NCI-H82 treated with DMSO at 0.1 percent for 48 hours (cell line): ENCODE results near the gene MMEL1.

ENCODE experiments used
- DNase-seq: peaks from one replicate; lab custom pipeline; 2025; ENCODE audit not compliant: unreplicated experiment; lab: John Stamatoyannopoulos, UW

Gene MMEL1

GRCh38 chr1:2606881-2607621, 25.8 kb downstream of the MMEL1 start:
- DNase-seq, result no peak

DNA sequence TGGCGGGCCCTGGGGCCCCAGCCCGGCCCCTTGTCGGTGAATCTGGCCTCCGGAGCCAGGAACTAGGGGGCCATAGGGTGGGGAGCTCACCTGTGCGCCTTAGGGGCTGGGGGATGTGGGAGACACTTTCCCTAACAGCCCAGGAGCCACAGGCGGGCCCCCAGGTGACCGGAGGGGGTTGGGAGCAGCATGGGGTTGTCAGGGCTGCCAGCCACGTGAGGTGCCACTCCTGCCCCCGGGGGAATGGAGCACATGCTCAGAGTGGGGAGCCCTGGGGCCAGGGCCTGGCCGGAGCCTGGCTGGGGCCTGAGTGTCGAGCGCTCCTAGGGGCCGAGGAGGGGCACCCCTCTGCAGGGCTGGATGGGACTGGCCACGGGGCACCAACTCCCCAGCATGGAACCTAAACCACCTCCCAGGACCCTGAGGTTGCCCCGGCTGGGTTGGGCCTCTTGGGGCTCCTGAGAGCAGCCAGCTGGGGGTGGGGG, 26.4 kb downstream of the MMEL1 start:
- no peak for DNase-seq

- DNase-seq, result no peak
Measured at GRCh38 chr1:2605509-2606395, 27.1 kb downstream of the MMEL1 start.

GRCh38 chr1:2604844-2605508, 27.8 kb downstream of the MMEL1 start:
- no peak for DNase-seq

DNA sequence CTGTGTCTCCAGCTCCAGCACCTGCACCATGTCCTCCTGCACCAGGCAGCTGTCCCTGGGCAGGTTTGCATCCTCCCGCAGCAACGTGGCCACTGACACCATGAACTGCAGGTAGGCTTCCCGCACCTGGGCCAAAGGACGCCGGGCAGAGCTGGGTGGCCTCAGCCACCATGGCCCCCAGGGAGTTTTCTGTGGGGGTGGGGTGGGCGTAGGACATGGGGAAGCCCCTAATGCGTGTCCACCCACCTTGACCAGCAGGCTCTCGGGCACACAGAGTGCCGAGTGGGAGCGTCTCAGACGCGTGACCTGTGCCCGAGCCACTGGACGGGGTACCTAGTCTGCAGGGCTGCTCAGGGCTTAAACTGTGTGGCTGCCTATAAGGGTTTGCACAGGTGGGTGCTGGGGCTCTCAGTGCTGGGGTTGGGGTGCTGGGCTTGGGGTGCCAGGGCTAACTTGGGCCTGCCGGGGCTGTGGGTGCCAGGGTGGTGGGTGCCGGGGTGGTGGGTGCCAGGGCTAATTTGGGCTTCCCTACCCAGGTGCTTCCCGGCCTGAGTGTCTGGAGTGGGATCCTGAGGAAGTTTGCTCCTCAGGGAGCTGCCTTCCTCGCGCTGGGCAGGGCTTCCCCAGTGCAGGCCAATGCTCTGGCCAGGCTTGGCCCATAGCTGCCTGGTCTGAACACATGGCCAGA, 28.5 kb downstream of the MMEL1 start:
- DNase-seq, result no peak

DNA sequence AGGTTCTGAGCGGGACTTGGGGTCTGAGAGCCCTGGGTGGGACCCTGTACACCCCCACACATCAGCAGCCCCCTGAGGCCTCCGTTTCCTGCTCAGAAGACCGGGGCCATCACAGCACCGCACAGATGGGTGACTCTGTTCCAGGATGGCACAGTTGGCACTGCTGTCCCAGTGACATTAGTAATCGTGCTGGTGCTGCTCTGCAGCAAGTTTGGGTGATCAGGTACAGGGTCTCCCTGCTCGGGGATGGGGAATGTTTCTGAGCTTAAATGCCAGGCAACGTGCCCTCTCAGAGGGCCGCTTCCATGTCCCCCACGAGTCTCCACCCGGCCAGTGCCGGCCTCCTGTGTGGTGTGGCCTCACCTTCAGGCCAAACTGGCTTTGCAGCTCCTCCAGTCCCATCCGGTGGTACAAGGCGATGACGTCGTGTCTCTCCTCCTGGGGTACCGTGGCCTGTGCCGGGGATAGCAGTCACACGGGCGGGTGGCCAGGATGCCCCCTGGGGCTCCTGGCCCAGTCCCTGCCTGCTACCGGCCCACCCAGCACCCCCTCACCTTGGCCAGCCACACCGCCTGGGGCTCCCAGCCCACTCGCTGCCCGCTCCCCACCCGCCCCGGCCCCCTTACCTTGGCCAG, 29.2 kb downstream of the MMEL1 start:
- no peak for DNase-seq

DNA sequence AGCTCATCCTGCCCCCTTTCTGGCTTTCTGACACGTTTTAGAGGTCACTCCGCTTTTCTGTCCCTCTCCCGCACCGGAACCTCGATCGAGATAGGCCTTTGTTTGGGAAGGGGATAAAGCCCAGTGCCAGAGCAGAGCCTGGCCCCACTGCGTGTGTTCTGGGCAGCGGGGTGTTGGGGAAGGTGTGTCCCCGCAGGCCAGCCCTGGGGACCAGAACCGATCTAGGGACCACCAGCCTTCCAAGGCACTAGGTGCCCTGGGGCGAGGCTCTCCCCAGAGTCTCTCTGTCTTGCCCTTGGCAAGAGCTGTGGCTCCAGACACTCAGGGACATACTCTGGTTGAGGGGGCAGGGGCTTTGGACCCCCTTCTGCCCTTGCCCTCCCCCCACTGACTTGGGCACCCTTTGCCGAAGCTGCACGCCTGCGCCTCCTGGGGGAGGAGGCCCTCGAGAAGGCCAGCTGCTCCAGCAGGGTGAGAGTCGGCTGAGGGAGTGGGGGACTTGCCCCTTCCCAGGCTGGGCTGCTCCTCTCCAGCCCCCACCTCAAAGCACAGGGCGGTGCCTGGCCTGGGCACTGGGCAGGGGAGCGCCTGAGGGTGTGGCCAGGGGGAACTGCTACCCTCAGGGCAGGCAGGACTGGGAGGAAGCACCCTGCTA, 29.8 kb downstream of the MMEL1 start:
- DNase-seq, result no peak

GRCh38 chr1:2602311-2602835, 30.4 kb downstream of the MMEL1 start:
- no peak for DNase-seq

- DNase-seq, result no peak
Measured at GRCh38 chr1:2601721-2602303, 31.0 kb downstream of the MMEL1 start.

DNA sequence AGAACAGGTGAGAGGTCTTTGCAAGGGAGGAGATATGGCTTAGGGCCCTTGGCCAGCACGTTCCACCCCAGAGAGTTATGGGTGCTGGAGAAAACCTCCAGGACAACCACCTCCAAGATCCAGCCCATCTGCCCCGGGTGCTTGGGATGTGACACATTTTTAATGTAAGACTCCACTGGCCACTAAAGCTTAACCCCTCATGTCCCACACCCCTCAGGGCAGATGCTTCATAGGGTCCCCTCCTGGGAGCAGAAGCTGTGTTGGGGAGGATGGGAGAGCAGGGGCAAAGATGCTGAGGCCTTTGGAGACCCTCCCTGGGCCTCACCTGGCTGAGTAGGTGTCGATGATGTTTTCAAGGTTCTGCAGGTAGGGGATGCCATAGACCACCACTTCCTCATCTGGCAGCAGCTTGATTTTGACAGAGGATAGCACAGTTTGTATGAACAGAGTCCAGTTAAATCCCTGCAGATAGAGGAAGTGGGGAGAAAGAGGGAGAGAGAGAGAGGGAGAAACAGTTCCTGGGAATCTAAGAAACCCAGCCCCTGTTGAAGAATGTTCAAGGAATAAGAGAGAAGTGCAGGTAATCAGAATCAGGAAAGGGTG, 34.4 kb downstream of the MMEL1 start:
- DNase-seq, result no peak

- no peak for DNase-seq
Measured at GRCh38 chr1:2597441-2598328, 35.1 kb downstream of the MMEL1 start.

GRCh38 chr1:2596530-2597333, 36.1 kb downstream of the MMEL1 start:
- DNase-seq, result no peak

- no peak for DNase-seq
Measured at GRCh38 chr1:2595812-2596529, 36.8 kb downstream of the MMEL1 start.

- DNase-seq, result no peak
Measured at GRCh38 chr1:2595261-2595811, 37.5 kb downstream of the MMEL1 start.

- DNase-seq, result no peak
Measured at GRCh38 chr1:2594641-2595131, 38.1 kb downstream of the MMEL1 start.

GRCh38 chr1:2594001-2594640, 38.7 kb downstream of the MMEL1 start:
- no peak for DNase-seq
